OCI-LY3 (cell line): ENCODE measurements around the gene RFNG.

ENCODE experiments used
- EZH2phosphoT487 ChIP-seq: fragments of 200-600 bp; shearing (Covaris generic); IDR thresholded peaks from 2 replicates; pipeline ENCODE4 v1.6.1; 2018; ENCODE audit warnings: antibody characterized with exemption, mixed run types, low read depth
- TF ChIP-seq, protein P1 (sequence below): fragments of 200-600, 300-600 bp; sonication (generic); IDR thresholded peaks from 2 replicates; pipeline ENCODE4 v1.5.1; 2014; ENCODE audit warnings: antibody characterized with exemption, low read length, low read depth

DNA sequence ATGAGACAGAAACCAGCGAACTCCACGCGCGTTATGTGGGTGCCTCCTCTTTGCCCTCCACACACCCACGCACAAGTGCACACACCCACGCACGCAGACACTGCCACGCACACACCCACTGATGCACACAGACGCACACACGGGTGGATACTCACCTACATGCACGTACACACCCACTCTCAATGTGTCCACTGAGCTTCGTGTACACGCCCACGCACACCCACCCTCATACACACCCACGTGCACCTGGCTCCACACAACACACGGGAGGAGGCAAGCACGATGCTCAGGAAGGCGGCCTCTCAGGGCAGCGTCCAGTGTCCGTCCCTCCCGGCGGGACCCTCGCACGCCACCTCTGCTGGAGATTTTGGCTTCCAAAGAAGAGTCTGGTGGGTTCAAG is 4.2 kb downstream of the RFNG start:
- no peak for TF ChIP-seq EZH2phosphoT487
- TF ChIP-seq, protein P1, sequence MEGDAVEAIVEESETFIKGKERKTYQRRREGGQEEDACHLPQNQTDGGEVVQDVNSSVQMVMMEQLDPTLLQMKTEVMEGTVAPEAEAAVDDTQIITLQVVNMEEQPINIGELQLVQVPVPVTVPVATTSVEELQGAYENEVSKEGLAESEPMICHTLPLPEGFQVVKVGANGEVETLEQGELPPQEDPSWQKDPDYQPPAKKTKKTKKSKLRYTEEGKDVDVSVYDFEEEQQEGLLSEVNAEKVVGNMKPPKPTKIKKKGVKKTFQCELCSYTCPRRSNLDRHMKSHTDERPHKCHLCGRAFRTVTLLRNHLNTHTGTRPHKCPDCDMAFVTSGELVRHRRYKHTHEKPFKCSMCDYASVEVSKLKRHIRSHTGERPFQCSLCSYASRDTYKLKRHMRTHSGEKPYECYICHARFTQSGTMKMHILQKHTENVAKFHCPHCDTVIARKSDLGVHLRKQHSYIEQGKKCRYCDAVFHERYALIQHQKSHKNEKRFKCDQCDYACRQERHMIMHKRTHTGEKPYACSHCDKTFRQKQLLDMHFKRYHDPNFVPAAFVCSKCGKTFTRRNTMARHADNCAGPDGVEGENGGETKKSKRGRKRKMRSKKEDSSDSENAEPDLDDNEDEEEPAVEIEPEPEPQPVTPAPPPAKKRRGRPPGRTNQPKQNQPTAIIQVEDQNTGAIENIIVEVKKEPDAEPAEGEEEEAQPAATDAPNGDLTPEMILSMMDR: no peak
